Measurements from ENCODE around the gene ARID3C.

ARID3C gene

GRCh38 chr9:34575862-34576596 is 52.8 kb downstream of the ARID3C start:
- no peak for DNase-seq

- DNase-seq: no peak
Observed at GRCh38 chr9:34575241-34575640, 53.6 kb downstream of the ARID3C start.

GRCh38 chr9:34574571-34574970 is 54.3 kb downstream of the ARID3C start:
- DNase-seq: no peak

DNA sequence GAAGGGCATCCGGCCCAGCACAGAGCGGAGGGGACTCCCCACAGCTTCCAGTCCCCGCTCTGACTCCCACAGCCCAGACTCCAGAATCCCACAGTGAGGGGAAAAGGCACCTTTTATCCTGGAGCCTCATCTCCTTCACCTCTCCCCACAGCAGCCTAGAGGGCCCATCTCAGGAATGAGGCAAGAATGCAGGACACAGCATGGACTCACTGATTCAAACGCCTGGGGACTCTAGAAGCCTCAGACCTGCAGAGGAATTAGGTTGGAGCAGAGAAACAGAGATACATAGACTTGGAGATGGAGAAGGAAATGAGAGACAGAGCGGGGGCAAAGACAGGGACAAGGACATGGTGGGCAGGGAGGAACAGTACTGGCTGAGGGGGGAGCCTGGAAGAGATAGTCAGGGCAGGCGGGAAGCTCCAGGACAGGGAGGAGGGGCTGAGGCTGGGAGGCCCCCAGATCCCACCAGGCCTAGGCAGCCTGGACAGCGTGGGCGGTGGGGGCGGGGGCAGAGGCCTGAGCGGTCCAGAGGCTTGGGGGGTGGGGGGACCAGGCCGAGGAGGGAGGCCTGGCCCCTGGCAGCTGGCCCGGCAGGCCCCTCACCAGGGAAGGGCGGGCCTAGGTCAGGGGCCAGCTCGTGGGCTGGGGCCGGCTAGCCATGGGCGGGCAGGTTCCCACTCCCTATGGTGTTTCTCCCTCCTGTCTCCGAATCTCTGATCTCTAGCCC is 55.1 kb downstream of the ARID3C start:
- DNase-seq: no peak

DNA sequence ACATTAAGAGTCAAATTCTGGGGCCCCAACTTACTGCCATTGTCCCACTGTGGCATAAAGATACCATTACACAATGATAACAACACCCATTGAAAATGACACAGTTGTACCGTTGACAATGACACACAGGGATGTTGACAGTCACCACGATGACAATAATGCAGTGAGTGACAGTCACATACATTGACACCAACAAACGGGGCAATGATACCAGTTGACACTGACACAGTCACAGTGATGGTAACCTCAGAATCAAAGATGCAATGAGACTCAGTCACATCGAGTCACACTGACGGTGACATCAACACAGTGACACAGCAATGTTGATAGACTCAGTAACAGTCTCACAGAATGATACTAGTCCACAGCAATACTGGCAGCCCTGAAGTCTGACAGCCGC is 56.2 kb downstream of the ARID3C start:
- no peak for DNase-seq

- DNase-seq: no peak
Observed at GRCh38 chr9:34572092-34572491, 56.8 kb downstream of the ARID3C start.

DNA sequence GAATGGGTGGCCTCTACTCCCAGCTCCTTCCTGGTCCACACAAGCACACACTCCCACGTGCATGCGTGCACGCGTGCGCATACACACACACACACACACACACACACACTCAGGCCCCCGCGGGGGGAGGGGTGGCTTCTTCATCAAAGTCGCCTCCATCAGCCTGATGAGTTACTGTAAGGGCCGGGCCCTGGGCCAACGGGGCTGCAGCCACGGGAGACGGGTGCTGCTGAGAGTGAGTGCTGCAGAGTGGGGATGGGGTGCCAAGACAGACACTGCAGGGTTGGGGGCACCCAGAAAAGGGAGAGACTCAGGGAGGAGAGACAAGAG is 57.4 kb downstream of the ARID3C start:
- DNase-seq: no peak

Measured in DMS153 (cell line).